ENCODE measurements around the gene ATRN. TPM values are rescaled to one million over a fixed set of nuclear protein-coding genes. Genes with fewer than 3 reads are reported as not detected.

Gene ATRN
- total RNA-seq, 2 experiments from 2014 or later = 0.09 to 4.5 TPM

DNA sequence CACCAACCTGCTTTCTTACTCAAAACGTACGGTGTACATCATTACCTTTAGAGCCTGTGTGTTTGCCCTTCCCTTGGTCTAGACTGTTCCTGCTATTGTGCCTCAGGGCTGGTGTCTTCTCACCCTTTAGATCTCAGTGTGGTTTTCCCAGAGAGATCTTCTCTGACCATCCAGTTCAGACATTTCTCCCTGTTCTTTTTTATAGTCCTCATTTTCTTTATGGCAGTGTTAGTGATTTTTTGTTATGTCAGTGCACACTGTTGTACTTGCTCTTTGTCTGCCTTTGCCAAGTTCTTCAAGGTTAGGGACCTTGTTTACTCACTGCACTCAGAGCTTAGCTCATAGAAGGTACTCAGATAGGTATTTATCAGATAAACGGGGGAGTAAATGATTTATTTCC, 82.8 kb downstream of the ATRN start:
- Histone ChIP-seq H3K4me1 (ENCODE audit: insufficient read depth, low read length, poor library complexity, severe bottlenecking) (no peaks in the 10 kb centered on the region), H3K27ac (ENCODE audit: low read depth, low read length, poor library complexity, severe bottlenecking) (no peak overlapping the region), H2AFZ (ENCODE audit: low read length) (no peak overlapping the region), H3K4me3 (ENCODE audit: low read depth, low read length, poor library complexity, severe bottlenecking) (no peak overlapping the region), H3K4me2 (ENCODE audit: low read length) (no peak overlapping the region), H3K9me2 (ENCODE audit: insufficient read depth, low read length) (no peaks in the 10 kb centered on the region), H3K9me3 (ENCODE audit: low read length) (no peaks in the 10 kb centered on the region), H3K36me3 (ENCODE audit: insufficient read depth, low read length) (no peaks in the 10 kb centered on the region), H3K79me2 (ENCODE audit: insufficient read depth, low read depth, low read length) (no peaks in the 10 kb centered on the region), H4K20me1 (ENCODE audit: insufficient read depth, low read length) (no peaks in the 10 kb centered on the region)
- intact Hi-C loops (cut with micrococcal nuclease; ENCODE audit: unreplicated experiment) = no loop called here
- TF ChIP-seq EZH2phosphoT487 (IDR thresholded peaks at IDR 0.05; ENCODE audit: borderline replicate concordance, low read depth, low read length) = no peak
- TF ChIP-seq, protein P1, sequence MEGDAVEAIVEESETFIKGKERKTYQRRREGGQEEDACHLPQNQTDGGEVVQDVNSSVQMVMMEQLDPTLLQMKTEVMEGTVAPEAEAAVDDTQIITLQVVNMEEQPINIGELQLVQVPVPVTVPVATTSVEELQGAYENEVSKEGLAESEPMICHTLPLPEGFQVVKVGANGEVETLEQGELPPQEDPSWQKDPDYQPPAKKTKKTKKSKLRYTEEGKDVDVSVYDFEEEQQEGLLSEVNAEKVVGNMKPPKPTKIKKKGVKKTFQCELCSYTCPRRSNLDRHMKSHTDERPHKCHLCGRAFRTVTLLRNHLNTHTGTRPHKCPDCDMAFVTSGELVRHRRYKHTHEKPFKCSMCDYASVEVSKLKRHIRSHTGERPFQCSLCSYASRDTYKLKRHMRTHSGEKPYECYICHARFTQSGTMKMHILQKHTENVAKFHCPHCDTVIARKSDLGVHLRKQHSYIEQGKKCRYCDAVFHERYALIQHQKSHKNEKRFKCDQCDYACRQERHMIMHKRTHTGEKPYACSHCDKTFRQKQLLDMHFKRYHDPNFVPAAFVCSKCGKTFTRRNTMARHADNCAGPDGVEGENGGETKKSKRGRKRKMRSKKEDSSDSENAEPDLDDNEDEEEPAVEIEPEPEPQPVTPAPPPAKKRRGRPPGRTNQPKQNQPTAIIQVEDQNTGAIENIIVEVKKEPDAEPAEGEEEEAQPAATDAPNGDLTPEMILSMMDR (conservative IDR thresholded peaks at IDR 0.05; ENCODE audit: low read length) = no peak
- ChIA-PET POLR2A (no interaction called here), CTCF (ENCODE audit: unreplicated experiment) (no interaction called here)
- no TSS peak for BruUV-seq (replicated peaks)
- DNase-seq (ENCODE audit: low spot score) = no peak

DNA sequence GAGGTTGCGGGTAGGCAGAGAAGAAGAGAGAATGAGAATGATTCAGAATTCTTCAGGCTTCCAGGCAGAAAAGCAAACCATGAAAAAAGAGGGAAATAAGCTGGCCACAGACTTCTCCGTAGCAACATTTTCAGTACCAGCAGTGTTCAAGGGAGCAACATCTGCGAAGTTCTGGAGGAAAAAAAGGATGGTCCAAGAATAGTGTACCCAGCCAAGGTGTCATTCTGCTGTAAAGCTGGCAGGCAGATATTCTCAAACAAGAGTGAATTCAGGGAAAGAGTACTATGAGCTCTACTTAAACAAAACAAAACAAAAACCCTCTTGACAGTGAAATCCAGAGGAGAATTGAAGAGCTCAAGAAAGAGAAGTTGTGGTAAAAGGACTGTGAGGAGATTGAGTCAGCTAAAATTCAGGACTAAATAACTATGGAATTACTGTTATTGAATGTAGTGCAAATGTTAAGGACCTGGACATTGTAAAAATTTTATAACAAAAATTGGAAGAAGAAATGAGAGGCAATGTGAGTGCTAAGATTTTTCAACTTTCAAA, 86.5 kb downstream of the ATRN start:
- POLR2A ChIA-PET = interaction anchor here (1.4 kb wide), 1 partner anchor 12 kb away, joined by 4 read pairs; no protein-coding TSS in a partner anchor
- Histone ChIP-seq H3K4me2 (ENCODE audit: low read length) (no peak overlapping the region), H3K4me3 (ENCODE audit: low read depth, low read length, poor library complexity, severe bottlenecking) (no peak overlapping the region), H3K9me3 (ENCODE audit: low read length) (no peaks in the 10 kb centered on the region), H2AFZ (ENCODE audit: low read length) (no peak overlapping the region), H3K4me1 (ENCODE audit: insufficient read depth, low read length, poor library complexity, severe bottlenecking) (peaks cover 11% of the 10 kb centered on the region), H4K20me1 (ENCODE audit: insufficient read depth, low read length) (no peaks in the 10 kb centered on the region), H3K36me3 (ENCODE audit: insufficient read depth, low read length) (no peaks in the 10 kb centered on the region), H3K9me2 (ENCODE audit: insufficient read depth, low read length) (no peaks in the 10 kb centered on the region), H3K27ac (ENCODE audit: low read depth, low read length, poor library complexity, severe bottlenecking) (no peak overlapping the region), H3K79me2 (ENCODE audit: insufficient read depth, low read depth, low read length) (no peaks in the 10 kb centered on the region)
- DNase-seq (ENCODE audit: low spot score) = no peak
- no TSS peak for BruUV-seq (replicated peaks)
- no peak for TF ChIP-seq EZH2phosphoT487 (IDR thresholded peaks at IDR 0.05; ENCODE audit: borderline replicate concordance, low read depth, low read length)
- TF ChIP-seq, protein P1 (conservative IDR thresholded peaks at IDR 0.05; ENCODE audit: low read length) = no peak
- intact Hi-C loops (cut with micrococcal nuclease; ENCODE audit: unreplicated experiment) = no loop called here
- CTCF ChIA-PET (ENCODE audit: unreplicated experiment) = no interaction called here

DNA sequence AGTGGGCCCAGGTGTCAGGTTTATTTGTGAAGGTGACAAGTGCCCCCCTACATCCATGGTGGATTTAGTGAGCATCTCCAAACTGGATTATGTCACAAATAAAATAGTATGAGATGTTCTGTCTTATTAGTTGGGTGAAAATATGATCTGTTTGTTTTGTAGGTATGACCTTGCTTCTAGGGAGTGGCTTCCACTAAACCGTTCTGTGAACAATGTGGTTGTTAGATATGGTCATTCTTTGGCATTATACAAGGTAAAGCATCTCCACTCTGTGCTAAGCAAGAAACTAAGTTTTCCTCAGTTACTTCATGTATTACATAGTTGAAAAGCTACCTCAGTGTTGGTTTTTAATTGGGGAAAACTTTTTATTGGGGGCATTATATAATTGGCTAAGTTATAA, 88.4 kb downstream of the ATRN start:
- no TSS peak for BruUV-seq (replicated peaks)
- TF ChIP-seq, protein P1 (conservative IDR thresholded peaks at IDR 0.05; ENCODE audit: low read length) = no peak
- no peak for TF ChIP-seq EZH2phosphoT487 (IDR thresholded peaks at IDR 0.05; ENCODE audit: borderline replicate concordance, low read depth, low read length)
- Histone ChIP-seq H2AFZ (ENCODE audit: low read length) (no peak overlapping the region), H3K79me2 (ENCODE audit: insufficient read depth, low read depth, low read length) (no peaks in the 10 kb centered on the region), H3K4me1 (ENCODE audit: insufficient read depth, low read length, poor library complexity, severe bottlenecking) (peaks cover 11% of the 10 kb centered on the region), H3K27ac (ENCODE audit: low read depth, low read length, poor library complexity, severe bottlenecking) (no peak overlapping the region), H3K36me3 (ENCODE audit: insufficient read depth, low read length) (no peaks in the 10 kb centered on the region), H4K20me1 (ENCODE audit: insufficient read depth, low read length) (no peaks in the 10 kb centered on the region), H3K4me2 (ENCODE audit: low read length) (peak overlapping the region; percentile 15; the same call in 1 of the 2 replicates), H3K9me3 (ENCODE audit: low read length) (no peaks in the 10 kb centered on the region), H3K9me2 (ENCODE audit: insufficient read depth, low read length) (no peaks in the 10 kb centered on the region), H3K4me3 (ENCODE audit: low read depth, low read length, poor library complexity, severe bottlenecking) (no peak overlapping the region)
- DNase-seq (ENCODE audit: low spot score) = no peak
- intact Hi-C loops (cut with micrococcal nuclease; ENCODE audit: unreplicated experiment) = no loop called here
- POLR2A ChIA-PET = interaction anchor here (0.6 kb wide), 1 partner anchor 348 kb away, joined by 4 read pairs; no protein-coding TSS in a partner anchor
- CTCF ChIA-PET (ENCODE audit: unreplicated experiment) = no interaction called here

Data from OCI-LY7 (cell line).